Measurements from ENCODE around the gene NCKAP5.
"Not testable (repeated sequence)": the region's sequence is repeated elsewhere in the genome, so short reads cannot be mapped to it uniquely, and the experiment has no call there.

NCKAP5 gene

GRCh38 chr2:133519677-133520076 lies 48.6 kb downstream of the NCKAP5 start:
- DNase-seq: not testable (repeated sequence)

DNA sequence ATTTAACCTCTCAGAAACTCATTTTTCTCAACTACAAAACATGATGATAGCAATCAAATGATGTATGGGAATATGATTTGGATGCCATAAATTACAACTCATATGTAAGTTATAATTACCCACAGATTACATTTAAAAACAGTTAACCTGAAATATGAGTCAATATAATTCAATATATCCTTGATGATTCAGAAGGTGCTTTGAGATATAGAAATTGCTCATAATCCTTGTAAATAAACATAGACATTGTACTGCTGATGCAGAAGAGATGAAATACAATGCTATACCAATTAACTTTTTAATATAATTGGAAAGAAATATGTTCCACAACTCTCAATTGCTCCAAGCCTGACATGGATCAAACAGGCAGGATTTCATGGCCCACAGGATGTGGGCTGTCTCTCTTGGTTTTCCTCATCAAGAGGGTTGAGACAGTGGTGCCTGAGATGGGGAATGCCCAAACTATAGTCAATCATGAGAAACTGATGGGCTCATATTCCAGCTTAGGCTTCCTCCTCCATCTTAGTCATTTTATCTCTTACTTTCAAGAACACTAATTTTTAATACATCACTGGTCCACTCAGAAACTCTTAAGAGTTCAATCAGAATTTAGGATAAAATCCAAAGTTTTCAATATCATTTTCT lies 49.4 kb downstream of the NCKAP5 start:
- DNase-seq: no peak

DNA sequence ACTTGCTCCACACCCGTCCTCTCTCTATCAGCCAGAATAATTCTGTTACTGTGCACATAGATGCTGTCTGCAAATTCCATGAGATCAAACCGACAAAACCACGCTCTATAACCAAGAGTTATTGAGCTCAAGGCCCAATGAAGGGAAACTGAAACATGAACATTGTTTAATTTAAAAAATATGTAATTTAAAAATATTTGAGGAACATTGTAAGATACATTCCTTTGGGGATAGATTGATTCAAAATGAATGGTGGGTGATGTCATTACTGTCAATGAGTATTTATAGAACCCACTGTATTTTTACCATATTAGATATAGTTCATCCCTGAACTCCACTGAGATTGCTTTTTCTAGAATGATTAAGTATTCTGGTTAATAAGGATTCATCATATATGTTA lies 50.4 kb downstream of the NCKAP5 start:
- DNase-seq: no peak

GRCh38 chr2:133516405-133517026 lies 51.7 kb downstream of the NCKAP5 start:
- DNase-seq: no peak

- no peak for DNase-seq
These were observed 53.0 kb downstream of the NCKAP5 start for GRCh38 chr2:133515271-133515670.

DNA sequence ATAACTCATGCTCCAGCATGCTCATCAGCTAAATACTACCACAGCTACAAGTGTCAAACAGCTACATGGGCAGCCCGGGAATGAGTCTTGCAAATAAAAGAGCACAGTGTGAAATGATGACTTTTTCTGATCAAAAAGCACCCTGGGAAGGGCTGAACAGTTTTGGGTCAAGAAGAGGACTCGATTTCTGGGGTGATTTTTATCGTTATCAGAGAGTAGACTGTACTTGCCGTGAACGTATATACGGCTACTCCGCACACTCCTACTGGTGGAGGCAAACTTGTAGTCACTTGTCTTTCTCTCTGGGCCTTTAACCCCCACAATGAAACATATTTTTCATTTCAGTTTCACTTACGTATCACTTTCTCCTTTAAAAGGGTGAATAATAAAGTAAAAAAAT lies 54.4 kb downstream of the NCKAP5 start:
- DNase-seq: no peak

- no peak for DNase-seq
These were observed 56.1 kb downstream of the NCKAP5 start for GRCh38 chr2:133512121-133512520.

DNA sequence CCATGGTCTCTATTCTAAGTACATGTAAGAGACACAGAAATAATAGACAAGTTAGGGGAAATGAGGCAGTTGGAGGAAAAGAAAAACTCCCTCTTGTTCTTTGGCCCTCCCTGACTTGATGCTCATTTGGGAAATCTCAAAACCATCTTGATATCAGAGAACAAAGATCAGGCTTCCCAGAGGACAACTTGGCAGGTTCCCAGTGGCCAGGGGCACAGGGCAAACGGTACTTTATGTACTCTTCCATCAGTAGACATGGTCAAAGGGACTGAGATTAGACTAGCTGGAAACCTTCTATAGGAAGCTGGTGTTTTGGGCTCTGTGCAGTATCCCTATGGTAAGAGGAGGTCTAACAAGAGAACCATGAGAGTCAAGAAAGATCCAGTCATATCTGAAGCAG lies 56.6 kb downstream of the NCKAP5 start:
- no peak for DNase-seq

- no peak for DNase-seq
These were observed 58.5 kb downstream of the NCKAP5 start for GRCh38 chr2:133509777-133510176.

- no peak for DNase-seq
These were observed 59.6 kb downstream of the NCKAP5 start for GRCh38 chr2:133508546-133509165.

DNA sequence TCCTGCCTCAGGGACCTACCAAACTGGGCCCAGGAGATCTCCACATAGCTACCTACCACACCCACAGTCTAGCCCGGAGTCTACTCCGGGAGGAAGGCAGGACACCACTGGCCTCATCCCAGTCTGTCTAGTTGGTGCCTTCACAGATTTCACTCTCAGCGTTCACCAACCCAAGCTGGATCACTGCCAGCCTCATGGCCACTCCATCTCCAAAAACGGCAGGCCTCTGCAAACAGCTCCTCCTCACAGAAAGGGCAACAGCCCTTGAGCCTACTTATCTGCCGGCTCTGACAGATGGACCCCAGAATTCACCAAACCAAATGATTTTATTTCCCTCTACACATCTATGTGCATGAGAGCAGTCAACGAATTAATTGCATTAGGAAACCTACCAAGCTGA lies 61.3 kb downstream of the NCKAP5 start:
- DNase-seq: no peak

GRCh38 chr2:133504566-133505505 lies 63.4 kb downstream of the NCKAP5 start:
- DNase-seq: no peak

DNA sequence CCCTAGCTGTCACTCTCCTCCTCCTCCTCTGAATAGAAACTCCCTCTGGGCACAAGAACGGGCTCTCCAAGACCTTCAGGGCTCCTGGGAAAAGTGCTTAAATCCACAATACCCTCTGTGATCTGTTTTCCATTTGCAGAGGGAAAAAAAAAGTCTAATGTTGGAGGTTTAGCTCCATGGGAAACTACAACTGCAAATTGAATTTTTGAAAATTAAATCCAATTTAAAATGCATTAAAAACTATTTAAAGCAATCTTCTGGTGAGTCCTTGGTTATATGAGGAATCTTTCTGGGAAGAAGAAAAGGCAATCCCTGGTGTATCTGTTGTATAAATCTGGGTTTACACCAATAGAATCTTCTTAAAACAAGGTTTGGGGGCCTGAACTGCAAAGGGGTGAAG lies 64.3 kb downstream of the NCKAP5 start:
- no peak for DNase-seq

DNA sequence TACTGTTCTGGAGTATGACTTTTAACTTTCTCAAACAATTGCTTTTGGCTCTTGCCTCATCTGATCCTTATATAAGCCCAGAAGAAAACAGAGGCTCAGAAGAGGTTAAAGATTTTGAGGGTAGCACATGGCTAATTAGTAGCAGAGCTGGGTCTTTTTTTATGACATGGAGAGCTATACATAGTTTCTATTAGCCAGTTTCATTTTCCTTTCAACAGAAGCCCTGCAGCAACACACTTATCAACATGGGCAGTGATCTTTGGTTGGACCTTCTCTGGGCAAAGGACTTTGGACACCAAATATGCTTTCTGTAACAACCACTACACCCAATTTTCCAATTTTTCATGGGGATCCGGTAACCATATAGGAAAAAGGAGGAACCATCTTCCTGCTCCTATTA lies 64.9 kb downstream of the NCKAP5 start:
- no peak for DNase-seq

- DNase-seq: no peak
These were observed 65.6 kb downstream of the NCKAP5 start for GRCh38 chr2:133502678-133503077.

DNA sequence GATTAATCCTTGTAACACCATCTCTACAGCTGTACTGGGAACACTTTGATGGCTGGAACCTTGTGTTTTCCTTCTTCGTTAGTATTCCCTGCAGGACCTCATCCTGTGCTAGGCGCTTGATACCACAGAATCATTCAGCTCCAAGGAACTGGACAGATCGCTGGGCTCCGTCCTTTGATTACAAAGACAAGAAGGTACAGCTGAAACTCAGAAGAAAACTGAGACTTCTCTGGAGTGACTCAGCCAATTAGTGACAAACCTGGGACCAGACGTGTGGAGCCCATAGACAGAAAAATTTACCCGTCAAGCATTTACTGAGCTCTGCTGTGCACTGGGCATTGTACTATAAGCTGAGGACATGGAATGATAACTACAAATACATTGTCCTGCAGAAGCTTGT lies 67.3 kb downstream of the NCKAP5 start:
- no peak for DNase-seq

GRCh38 chr2:133498662-133499585 lies 69.3 kb downstream of the NCKAP5 start:
- no peak for DNase-seq

- no peak for DNase-seq
These were observed 70.2 kb downstream of the NCKAP5 start for GRCh38 chr2:133497951-133498565.

- no peak for DNase-seq
These were observed 70.9 kb downstream of the NCKAP5 start for GRCh38 chr2:133497270-133497893.

DNA sequence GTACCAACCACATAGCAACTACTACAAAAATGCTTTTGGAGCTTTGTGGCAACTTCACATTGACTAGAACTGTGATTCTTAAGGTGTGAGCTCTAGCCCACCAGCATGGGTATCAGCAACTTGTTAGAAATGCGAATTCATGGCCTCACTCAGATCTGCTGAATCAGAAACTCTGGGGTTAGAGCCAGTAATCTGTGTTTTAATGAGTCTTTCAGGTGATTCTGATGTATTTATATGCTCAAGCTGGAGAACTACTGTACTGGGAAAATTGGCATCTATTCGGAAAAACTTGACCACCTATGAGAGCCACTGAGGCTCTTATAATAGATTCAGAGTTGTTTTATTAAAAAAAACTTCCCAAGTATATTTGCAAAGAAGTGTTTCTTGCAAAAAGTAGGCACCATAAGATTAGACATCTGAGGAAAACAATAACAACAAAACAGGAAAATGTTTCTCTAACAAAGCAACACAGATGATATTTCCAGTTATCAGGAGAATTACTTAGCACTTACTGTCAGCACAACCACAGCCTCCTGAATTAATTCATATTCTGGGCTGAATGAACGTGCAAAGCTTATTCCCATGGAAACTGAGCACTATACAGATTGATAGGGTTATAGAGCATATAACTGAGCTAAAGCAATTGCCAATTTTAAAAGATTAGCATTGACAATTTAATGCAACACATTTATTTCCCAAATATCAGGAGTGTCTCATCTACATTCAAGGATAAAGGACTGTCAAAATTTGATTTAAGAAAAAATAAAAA lies 71.6 kb downstream of the NCKAP5 start:
- DNase-seq: no peak

- DNase-seq: no peak
These were observed 73.0 kb downstream of the NCKAP5 start for GRCh38 chr2:133495226-133495625.
